HepG2 (cell line): Measurements from ENCODE around the gene GSPT1.

ENCODE experiments used
- CTCF ChIP-seq: sonication (generic); formaldehyde crosslinking; IDR thresholded peaks from 2 replicates; pipeline ENCODE4 v1.5.0; 2020; ENCODE audit warnings: mild to moderate bottlenecking, missing genetic modification reagents, moderate library complexity
- EZH2 ChIP-seq: conservative IDR thresholded peaks from 2 replicates; pipeline ENCODE4 v1.6.1; 2012; ENCODE audit warnings: mild to moderate bottlenecking, low read depth, low read length, moderate library complexity
- MXD4 ChIP-seq: IDR thresholded peaks from 2 replicates; pipeline ENCODE4 v1.6.1; 2016; ENCODE audit warnings: mild to moderate bottlenecking, missing biosample characterization, missing genetic modification reagents
- MZF1 ChIP-seq: sonication (generic); formaldehyde crosslinking; IDR thresholded peaks from 2 replicates; pipeline ENCODE4 v1.8.1; 2023; ENCODE audit warnings: mild to moderate bottlenecking, missing genetic modification reagents, borderline replicate concordance
- SP1 ChIP-seq, 2 experiments: fragments of 450-650 bp in 1 of 2; sonication (generic) in 1 of 2; formaldehyde crosslinking in 1 of 2; IDR thresholded peaks; 2 replicates each; pipeline versions ENCODE4 v1.4.0 to v1.6.1; 2016 to 2020; ENCODE audit warnings: missing genetic modification reagents in 1 of 2
- SP2 ChIP-seq: sonication (generic); formaldehyde crosslinking; IDR thresholded peaks from 2 replicates; pipeline ENCODE4 v1.5.1; 2020; ENCODE audit warnings: mild to moderate bottlenecking, missing genetic modification reagents

GRCh38 chr16:11957591-11958395 lies 42.0 kb upstream of the GSPT1 start:
- TF ChIP-seq SP2 (CRISPR knock-in tag) (no peak), EZH2 (no peak), SP1 (IDR thresholded peaks at IDR 0.05) (no peak), SP1 (CRISPR knock-in tag; IDR thresholded peaks at IDR 0.05) (no peak), MXD4 (CRISPR knock-in tag) (no peak), CTCF (CRISPR knock-in tag) (no peak), MZF1 (no peak)
